22Rv1 (cell line): ENCODE measurements around the gene ALKBH2.
A peak's percentile ranks its signal among the peaks of the same experiment; 100 is the strongest.
"Not testable (repeated sequence)": the region's sequence is repeated elsewhere in the genome, so short reads cannot be mapped to it uniquely, and the experiment has no call there.

ENCODE experiments used
- H3K27ac ChIP-seq: fragments of 450-650 bp; 2 replicates; pipeline ENCODE4 v1.5.1; 2017
- CTCF ChIP-seq: fragments of 450-650 bp; IDR thresholded peaks from 2 replicates; pipeline ENCODE4 v1.5.1; 2017; ENCODE audit warnings: mild to moderate bottlenecking
- ZFX ChIP-seq: fragments of 450-650 bp; IDR thresholded peaks from 2 replicates; pipeline ENCODE4 v1.6.1; 2017; ENCODE audit warnings: antibody characterized with exemption, borderline replicate concordance

ALKBH2 gene

GRCh38 chr12:109054520-109054919 lies 38.8 kb downstream of the ALKBH2 start:
- no peak overlapping the region for H3K27ac ChIP-seq
- TF ChIP-seq CTCF (no peak), ZFX (no peak)

- H3K27ac ChIP-seq, result not testable (repeated sequence)
Measured at GRCh38 chr12:109054124-109054513, 39.2 kb downstream of the ALKBH2 start.

DNA sequence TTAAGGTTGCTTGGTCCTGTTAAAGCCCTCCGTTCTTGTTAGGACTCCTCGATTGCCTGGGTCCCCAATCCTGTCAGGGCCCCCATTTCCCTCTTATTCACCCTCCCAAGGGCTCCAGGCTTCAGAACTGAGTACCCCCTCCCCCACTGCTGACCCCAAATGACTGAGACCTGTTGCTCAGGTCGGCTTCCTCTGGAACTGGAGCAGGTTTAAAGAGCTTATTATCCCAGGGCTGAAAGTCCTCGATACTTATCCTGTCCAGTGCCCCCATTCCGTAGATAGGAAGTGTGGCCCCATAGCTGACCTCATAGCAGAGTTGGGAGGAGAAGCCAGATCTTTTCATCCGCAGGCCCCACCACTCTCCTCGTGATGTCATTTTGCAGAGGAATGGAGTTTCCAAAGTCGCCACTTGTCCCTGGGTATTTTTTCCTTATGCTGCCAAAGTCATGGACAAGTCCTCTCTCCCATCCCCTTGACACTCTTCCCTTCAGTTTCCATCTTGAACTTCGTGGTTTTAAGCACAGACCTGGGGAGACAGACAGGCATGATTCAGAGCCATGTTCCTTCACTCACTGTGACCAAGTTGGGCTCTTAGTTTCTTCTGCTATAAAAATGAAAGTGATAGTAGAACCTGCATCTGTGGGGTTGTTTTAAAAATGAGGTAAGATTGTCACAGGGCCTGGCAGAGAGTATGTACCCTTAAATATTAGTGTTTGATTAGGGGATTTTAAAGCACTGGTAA lies 39.7 kb downstream of the ALKBH2 start:
- no peak overlapping the region; the same call in 1 of the 2 replicates for H3K27ac ChIP-seq
- TF ChIP-seq ZFX (no peak), CTCF (no peak)

- TF ChIP-seq CTCF (no peak), ZFX (no peak)
- peak within 1 kb of the TSS; percentile 44 for H3K27ac ChIP-seq
Measured at GRCh38 chr12:109052414-109053323, 40.6 kb downstream of the ALKBH2 start, which contains the start of gene USP30. Gene USP30, plus strand, starts transcription at chr12:109052576. Its CDS starts 103 bp downstream, at chr12:109052679.

GRCh38 chr12:109052097-109052413 lies 41.2 kb downstream of the ALKBH2 start:
- peak overlapping the region; percentile 44 for H3K27ac ChIP-seq
- TF ChIP-seq ZFX (no peak), CTCF (no peak)

DNA sequence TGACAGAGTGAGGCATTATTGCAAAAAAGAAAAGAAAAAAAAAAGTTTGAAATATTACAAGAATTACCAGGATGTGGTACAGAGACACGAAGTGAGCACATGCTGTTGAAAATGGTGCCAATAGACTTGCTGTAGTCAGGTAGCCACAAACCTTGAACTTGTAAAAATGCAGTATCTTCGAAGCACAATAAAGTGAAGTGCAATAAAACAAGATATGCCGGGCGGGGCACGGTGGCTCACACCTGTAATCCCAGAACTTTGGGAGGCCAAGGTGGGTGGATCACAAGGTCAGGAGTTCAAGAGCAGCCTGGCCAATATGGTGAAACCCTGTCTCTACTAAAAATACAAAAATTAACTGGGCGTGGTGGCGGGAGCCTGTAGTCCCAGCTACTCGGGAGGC lies 43.5 kb downstream of the ALKBH2 start:
- not testable (repeated sequence) for H3K27ac ChIP-seq

DNA sequence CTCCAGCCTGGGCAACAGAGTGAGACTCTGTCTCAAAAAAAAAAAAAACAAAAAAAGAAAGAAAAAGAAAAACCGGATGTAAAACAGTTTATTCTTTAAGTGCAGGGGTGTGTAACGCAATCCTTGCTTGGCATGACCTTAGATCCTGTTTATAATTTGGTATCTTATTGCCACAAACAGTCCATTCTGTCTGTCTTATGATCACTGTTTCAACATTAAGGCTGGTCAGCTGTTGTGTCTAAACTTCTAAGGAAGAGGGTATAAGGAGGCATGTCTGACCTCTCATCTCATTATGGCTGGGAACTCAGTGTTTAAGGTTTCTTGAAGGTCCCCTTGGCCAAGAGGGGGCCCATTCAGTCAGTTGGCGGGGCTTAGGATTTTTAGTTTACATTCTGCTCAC lies 44.6 kb downstream of the ALKBH2 start:
- H3K27ac ChIP-seq, result not testable (repeated sequence)

DNA sequence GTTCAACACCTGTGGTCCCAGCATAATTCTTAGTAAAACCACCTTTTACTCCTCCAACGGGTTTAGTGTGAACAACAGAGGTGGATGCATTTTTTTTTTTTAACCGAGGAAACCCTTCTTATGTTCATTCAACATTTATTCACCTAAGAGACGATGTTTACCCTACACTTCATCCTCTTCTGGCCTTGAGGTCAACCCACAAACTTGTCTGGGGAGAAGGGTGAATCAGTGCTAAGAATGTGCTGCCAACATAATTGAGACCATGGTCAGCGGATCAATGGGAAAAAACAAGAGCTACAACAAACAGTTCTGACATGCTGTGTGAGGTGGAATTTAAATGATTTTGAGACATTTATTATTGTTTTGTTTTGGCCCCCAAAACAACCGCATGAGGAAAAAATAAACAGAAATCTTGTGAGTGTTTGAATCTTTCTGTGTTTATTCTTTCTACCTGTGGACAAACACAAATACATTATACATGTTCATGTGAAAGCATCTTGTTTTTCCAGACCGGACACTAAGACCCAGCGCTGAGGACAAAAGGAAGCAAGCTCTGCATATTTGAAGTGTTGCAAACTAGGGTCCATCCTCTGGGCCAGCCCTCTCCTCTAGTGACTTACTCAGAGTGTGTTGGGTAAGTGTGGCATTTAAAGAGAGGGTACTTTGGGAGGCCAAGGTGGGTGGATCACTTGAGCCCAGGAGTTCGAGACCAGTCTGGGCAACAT lies 46.0 kb downstream of the ALKBH2 start:
- no peak for TF ChIP-seq ZFX
- TF ChIP-seq CTCF, result no peak
- no peak overlapping the region for H3K27ac ChIP-seq
